T-helper 1 cell (primary cell): ENCODE results near the gene TGFB1.
A peak's percentile ranks its signal among the peaks of the same experiment; 100 is the strongest.
"Not testable (repeated sequence)": the region's sequence is repeated elsewhere in the genome, so short reads cannot be mapped to it uniquely, and the experiment has no call there.

Experiments
- DNase-seq, 5 donors: peaks; one replicate each; pipeline ENCODE4 v3.0.0-alpha.2; 2012 to 2020
- total RNA-seq, 4 donors: gene quantifications; one replicate each; lab custom pipeline; 2026; lab: John Stamatoyannopoulos, UW

TGFB1 gene
- total RNA-seq = 145 to 332 (median 183) reads per million in 4 donors

DNA sequence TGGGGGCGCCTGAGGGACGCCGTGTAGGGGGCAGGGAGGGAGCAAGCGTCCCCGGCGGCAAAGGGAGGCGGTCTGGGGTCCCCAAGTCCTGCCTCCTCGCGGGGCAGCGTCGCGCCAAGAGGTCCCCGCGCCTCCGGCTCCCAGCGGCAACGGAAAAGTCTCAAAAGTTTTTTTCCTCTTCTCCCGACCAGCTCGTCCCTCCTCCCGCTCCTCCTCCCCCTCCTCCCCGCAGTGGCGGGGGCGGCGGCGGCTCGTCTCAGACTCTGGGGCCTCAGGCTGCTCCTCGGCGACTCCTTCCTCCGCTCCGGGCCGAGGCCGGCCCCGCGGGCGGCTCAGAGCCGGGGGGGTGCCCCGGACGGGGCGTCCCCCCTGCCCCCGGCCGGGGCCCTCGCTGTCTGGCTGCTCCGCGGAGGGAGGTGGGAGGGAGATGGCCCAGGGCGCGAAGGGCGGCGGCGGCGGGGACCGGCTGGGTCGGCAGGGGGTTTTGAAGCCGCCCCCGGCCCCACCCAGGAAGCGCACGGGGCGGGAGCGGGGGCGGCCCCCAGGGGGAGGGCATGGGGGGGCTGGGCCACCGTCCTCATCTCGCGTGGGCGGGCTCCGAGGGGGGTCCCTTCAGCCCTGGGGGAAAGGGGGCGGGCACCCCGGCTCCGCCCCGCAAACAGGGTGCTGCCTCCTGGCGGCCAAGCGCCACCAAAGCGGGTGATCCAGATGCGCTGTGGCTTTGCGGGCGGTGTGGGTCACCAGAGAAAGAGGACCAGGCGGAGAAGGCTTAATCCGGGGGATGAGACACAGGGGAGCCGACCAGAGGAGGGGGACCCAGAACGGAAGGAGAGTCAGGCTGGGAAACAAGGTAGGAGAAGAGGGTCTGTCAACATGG lies at the start of gene TGFB1:
Gene TGFB1 (minus strand): TSS at position 457 of the 877 bp plus-strand sequence. CDS start 878 bp downstream, outside the sequence.
- peak; percentile 92 to 97 (median 92) for DNase-seq

DNA sequence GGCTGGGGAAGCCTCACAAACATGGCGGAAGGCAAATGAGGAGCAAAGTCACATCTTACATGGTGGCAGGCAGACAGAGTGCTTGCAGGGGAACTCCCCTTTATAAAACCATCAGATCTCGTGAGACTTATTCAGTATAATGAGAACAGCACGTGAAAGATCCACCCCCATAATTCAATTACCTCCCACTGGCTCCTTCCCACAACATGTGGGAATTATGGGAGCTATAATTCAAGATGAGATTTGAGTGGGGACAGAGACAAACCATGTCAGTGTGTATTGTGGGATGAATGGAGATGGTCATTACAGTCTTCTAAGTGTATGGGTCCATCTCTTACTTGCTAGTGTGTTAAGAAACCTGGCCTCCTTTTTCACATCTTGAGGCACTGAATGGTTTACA lies 48.3 kb upstream of the TGFB1 start:
- DNase-seq = no peak

DNA sequence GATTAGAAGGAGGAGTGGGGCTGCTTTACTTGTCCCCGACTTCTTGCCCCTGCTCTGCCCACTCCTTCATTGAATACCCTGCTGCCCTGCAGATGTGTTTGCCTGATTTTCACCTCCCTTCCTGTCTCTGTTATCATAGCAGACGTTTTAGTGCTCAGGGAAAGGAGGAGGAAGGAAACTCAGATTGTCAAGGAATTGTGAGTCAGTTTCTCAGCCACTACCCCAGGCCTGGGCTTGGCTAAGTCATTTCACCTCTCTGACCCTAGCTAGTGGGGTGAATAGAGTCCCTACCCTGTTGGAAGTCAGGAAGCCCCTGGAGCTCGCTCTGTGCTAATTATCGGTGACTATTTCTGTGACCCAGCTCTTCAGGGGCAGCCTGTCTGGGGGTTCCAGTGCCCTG lies 47.8 kb upstream of the TGFB1 start:
- DNase-seq = no peak

DNA sequence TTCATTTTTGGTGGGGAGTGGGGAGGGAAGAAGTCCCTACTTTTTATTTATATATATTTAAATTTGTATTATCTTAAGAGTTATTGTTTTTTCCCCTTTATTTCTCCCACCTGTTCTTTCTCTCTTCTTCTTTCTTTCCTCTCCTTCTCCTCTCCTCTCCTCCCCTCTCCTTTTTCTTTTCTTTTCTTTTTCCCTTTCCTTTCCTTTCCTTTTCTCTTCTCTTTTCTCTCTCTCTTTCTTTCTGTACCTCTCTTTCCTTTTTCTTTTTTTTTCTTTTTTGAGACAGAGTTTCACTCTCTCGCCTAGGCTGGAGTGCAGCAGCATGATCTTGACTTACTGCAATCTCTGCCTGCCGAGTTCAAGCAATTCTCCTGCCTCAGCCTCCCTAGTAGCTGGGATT lies 45.8 kb upstream of the TGFB1 start:
- DNase-seq = no peak

DNA sequence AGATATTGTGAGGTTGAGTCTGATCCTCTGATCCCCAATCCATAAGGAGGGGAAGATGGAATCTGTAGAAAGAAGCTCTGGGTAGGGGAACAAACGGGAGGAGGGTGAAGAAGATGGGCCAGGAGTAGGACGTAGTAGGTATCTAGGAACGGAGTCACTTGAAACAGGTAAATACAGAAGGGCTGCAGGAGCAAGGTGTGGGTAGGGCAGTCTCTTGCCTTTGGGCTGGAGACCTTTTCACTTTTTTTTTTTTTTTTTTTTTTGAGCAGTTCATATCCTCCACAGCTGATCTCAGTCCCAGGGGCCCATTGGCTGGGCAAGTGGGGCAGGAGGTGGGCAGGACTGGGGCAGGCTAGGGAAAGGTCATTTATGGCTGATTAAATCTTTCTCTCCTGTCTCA lies 45.4 kb upstream of the TGFB1 start:
- no peak for DNase-seq

DNA sequence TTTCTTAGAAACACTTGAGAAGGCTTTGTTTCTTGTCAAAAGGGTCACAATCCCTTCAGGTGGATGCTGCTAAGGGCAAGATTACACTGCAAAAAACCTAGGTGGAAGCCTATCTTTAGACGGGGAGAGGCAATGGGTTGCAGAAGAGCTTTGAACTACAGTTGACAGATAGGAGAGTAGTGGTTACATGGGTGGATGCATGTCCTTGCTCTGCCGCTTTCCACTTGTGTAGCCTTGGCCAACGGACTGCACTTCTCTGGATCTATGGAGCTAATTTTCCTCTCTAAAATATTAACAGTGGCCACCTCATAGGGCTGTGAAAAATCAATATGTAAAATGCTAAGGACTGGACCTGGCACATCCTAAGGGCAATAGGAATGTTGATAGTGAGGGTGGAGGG lies 44.9 kb upstream of the TGFB1 start:
- no peak for DNase-seq

DNA sequence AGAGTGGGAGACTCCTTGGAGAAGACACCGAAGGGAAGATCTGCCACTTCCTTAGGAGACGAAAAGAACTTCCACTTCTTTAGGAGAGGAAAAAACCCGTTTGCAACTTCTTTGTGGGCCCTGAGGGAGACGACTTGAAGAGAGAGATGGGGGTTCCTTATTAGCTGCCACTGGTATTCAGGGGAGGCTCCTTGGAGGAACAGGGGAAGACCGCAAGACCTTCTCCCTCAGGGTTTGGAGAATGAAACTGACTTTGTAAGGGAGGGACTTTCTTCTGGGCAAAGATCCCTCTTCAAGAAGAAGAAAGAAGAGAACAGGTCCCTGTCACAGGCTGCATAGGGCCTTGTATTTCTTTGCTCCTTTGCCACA lies 44.3 kb upstream of the TGFB1 start:
- no peak for DNase-seq

DNA sequence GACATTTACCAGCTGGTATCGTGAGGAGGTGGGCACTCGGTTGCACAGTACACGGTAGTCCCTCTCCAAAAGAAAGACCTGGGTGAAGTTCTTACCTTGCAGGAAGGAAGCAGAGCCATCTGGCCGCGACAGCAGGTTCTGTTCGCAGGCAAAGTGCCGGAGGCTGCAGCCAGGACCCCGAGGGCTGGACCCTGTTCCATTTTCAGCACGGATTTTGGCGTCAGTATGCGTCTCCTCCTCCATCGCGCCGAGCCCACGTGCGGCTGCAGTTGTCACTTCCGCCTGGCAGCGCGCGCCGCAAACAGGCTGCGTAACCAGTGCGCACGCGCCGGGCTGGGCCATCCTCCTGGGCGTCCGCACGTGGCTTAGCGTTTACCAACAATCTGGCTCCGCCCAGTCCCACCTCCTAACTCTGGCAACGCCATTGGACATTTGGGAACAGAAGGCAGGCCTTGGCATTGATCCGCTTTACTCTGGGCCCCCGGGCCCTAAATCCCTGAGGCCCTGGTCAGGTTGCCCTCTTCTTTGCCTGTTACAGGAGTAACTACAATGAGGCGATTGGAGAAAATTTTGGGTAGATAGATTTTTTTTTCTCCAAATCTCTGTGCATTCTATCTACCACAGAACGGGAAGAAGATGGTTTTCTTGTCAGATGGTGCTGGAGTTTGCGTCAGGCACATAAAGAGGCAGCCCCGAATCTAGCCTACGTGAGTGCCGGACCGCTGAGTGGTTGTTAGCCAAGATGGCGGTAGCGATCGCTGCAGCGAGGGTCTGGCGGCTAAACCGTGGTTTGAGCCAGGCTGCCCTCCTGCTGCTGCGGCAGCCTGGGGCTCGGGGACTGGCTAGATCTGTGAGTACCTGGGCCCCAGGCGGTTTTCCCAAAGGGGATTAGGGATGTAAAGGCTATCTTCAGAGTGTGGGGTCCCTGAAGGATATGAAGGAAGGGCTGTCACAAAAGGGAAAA lies 43.6 kb upstream of the TGFB1 start, which contains the start of the genes BCKDHA and EXOSC5:
Gene BCKDHA (plus strand): TSS at position 733 of the 964 bp plus-strand sequence. CDS start 10 bp downstream, at position 743.
Gene EXOSC5 (minus strand): TSS at position 274 of the 964 bp plus-strand sequence. CDS start 31 bp downstream, at position 243.
- peak; percentile 99 to 100 (median 99) for DNase-seq

DNA sequence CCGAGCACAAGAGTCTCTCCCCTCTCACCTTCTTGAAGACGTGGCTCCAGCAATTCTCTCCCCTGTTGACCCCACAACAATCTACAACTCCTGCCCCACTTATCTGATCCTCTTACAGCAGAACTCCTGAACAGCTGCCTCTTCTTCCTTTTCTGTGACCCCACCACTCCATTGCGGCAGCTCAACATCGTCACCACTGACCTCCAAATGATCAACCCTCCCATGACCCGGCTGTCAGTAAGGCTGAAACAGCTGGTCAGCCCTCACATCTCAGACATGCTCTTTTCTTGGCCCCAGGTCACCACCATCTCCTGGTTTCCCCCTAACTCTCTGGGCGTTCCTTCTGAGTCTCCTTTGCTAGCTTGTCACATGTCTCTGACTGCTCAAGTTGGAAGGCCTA lies 41.6 kb upstream of the TGFB1 start:
- DNase-seq = no peak

DNA sequence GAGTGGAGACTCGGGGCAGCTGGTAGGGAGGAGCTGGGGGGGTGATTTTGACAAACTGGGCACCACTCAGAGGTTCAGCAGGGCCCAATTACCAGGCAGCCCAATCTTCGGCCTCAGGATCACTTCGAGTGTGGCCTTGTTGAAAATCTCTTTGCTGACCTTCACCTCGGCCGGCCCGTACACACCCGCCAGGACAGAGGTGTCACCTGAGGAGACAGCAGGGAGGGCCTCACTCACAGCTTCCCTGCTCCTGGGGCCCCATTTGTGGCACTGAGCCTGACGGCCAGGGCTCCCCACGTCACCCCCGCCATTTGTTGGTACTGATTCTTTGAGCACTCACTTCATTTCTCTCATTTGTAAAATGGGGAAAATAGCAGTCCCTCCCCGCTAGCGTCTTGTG lies 39.1 kb upstream of the TGFB1 start:
- DNase-seq = no peak

DNA sequence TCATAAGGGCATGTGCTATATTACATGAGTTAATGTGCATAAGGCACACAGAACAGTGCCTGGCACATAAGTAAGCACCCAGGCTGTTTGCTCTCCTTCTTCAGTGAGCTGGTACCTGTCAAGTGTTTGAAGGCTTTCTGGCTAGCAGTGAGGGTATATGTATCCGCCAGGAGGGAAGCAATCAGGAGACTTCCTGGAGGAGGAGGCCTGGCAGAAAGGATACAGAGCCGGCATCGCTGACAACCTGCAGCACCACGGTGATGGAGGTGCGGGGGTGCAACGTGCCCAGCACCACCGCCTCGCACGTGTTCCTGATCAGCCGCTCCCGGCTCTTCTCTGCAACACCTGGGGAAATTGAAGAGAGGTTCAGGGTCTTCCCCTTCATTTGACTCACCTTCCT lies 37.9 kb upstream of the TGFB1 start:
- DNase-seq = no peak

DNA sequence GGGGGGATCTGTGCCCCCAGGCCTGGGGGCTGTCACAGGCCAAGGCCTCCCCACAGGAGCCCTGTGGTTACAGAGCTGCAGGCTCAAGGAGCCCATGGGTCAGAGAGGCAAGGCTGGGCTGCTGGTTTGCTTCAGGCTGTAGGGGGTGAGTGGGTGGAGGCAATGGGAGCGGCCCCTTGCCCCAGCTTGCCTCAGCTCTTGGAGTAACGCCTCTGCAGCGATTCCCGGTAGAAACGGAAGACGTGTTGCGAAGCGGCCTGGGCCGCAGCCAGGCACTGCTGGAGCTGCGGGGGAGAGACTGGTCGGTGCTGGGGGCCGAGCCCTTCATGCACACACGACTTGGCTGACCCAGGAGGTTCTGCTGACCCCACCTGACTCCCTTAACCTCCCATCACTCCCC lies 32.7 kb upstream of the TGFB1 start:
- no peak for DNase-seq

DNA sequence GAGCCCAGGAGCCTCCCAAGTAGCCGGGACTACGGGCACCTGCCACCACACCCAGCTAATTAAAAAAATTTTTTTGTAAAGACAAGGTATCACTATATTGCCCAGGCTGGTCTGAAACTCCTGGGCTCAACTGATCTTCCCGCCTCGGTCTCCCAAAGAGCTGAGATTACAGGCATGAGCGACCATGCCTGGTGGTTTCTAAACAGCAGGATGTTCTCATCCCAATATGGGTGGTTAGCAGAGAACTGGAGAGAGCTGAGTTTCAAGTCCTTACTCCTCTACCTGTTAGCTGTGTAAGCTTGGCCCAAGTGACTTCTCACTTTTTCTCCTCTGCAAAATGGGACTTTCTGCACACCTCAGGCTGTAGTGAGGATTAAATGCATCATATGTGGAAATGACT lies 30.6 kb upstream of the TGFB1 start:
- no peak for DNase-seq

DNA sequence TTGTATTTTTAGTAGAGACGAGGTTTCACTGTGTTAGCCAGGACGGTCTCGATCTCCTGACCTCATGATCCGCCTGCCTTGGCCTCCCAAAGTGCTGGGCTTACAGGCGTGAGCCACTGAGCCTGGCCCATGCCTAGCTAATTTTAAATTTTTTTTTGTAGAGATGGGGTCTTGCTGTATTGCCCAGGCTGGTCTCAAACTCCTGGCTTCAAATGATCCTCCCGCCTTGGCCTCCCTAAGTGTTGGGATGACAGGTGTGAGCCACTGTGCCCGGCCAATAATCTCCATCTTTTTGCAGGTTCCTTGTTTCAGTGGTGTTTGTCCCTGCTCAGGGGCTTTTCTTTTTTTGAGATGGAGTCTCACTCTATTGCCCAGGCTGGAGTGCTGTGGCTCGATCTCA lies 27.8 kb upstream of the TGFB1 start:
- DNase-seq = not testable (repeated sequence)

DNA sequence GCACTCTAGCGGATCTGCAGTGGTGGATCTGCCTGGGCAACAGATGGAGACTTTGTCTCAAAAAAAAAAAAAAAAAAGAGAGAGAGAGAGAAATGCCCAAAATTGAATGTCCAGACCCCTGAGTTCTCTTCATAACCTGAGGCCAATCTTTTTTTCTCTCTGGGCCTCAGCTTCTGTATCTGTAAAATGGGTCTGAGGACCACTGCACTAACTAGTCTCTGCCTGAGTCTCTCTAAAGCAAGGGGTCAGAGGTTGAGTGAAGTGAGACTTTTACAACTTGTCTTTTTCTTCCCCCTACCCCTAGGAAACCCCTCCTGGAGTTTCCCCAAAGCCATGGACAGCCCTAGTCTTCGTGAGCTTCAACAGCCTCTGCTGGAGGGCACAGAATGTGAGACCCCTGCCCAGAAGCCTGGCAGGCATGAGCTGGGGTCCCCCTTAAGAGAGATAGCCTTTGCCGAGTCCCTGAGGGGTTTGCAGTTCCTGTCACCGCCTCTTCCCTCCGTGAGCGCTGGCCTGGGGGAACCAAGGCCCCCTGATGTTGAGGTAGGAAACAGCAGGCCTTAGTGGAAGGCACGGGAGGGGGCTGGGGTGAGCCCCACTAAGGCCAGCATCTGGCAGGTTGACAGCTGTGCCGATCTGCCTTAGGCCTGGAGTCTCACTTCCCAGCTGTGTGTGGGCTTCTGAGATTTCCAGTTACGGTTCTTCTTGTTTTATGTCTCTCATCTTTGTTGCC lies 24.4 kb upstream of the TGFB1 start:
- no peak for DNase-seq

DNA sequence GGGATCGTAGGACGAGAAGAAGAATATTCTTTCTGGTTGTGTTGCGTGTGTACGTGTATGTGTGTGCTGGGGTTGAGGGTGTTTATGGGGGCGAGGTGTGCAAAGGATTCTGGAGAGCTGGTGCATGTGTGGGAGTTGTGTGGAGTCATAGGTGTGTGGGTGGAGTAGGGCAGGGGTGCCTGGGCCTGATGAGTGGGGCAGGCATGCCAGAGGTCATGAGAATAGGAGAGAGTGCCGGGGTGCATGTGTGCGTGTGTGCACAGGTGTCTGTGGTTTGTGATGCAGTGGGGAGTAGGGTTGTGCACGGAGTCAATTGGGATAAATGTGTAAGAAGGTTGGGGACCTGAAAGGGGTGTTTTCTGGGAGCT lies 23.3 kb upstream of the TGFB1 start:
- DNase-seq = no peak

DNA sequence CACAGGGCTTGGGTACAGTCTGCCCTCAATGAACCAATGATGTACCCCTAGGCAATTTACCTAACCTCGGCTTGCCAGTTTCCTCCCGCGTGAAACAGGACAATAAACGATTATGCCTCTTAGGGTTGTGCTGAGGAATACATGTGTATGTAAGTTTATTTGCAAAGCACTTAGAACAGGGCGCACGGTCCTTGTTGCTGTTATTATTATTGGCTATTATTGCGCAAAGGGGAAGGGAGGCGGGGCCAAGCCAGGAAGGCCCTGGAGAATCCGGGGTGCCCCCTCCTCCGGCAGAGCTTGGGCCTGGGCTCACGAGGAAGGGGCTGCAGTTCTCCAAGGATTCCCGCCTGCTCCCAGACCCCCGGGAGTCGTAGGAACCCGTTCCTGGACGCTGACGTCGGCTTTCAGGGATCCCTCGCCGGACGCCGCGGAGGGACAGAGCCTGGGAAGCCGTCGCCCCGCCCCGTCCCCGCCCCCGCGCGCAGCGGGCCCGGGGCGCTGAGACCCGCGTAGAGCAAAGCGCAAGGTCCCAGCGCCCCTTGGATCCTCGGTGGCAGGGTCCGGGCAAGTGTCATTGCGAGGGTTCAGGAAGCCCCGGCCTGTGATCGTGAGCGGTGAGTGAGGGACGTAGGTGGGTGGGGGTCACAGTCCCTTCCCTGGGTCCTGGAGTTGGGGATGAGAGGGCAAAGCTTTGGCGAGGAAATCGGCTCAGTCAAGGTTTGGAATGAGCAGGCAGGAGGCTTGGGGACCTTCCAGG lies 22.7 kb upstream of the TGFB1 start, which contains the start of gene TMEM91:
Gene TMEM91 (plus strand): TSS at position 293 of the 757 bp plus-strand sequence. CDS start 1,777 bp downstream, outside the sequence.
- peak in 1 of 5 donors; percentile 14 for DNase-seq

DNA sequence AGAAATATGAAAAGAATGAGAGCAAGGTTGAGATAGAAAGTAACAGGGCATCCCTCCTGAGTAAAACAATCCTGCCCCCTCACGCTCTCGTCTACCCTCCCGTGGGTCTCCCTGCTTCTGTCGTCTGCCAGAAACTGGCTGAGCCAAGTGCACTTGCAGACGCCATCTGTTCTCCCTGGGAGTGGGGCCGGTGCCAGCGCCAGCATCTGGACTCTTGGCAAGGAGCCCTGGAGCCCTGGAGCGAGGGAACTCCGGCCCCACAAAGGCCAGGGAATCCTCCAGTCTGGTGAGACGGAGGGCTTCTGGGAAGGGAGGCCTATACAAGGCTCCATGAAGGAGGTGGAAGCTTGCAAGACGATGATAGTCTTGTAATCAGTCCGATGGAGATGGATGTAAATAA lies 20.3 kb upstream of the TGFB1 start:
- no peak for DNase-seq

DNA sequence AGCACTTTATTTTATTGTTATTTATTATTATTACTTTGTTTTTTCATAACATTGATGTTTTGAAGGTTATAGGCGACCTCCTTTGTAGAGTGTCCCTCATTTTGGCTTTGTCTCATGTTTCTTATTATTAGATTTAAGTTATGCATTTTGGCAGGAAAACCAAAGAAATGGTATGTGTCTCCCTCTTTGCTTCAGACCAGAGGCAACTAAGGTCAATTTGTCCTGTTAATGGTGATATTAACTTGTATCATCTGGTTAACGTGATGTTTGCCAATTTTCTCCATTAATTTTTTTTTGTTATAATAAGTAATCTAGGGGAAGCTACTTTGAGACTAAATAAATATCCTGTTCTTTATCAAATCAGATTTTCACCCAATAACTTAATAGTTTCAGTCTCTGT lies 18.8 kb upstream of the TGFB1 start:
- no peak for DNase-seq

DNA sequence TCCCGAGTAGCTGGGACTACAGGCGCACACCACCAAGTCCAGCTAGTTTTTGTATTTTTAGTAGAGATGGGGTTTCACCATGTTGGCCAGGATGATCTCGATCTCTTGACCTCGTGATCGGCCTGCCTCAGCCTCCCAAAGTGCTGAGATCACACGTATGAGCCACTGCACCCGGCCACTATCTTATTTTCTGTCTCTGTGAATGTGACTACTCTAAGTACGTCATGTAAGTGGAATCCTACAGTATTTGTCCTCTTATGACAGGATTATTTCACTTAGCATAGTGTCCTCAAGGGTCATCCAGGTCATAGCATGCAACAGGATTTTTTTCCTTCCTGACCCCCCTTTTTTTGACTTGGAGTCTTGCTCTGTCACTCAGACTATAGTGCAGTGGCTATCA lies 17.8 kb upstream of the TGFB1 start:
- no peak for DNase-seq

DNA sequence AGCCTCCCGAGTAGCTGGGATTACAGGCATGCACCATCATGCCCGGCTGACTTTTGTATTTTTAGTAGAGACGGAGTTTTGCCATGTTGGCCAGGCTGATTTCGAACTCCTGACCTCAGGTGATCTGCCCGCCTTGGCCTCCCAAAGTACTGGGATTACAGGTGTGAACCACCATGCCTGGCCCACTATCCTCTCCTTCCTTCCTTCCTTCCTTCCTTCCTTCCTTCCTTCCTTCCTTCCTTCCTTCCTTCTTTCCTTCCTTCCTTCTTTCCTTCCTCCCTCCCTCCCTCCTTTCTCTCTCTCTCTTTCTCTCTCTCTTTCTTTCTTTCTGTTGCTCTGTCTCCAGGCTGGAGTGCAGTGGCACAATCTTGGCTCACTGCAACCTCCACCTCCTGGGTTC lies 17.4 kb upstream of the TGFB1 start:
- not testable (repeated sequence) for DNase-seq

DNA sequence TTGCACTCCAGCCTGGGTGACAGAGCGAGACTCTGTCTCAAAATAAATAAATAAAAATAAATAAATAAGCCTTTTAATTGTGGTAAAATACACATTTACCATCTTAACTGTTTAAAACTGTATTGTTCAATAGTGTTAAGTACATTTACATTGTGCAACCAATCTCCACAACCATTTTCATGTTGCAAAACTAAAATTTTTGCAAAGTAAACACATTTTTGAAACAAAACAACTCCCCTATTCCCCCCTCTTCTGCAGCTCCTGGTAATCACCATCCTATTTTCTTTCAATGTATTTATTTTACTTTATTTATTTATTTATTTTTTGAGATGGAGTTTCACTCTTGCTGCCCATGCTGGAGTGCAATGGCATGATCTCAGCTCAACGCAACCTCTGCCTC lies 16.0 kb upstream of the TGFB1 start:
- DNase-seq = no peak
